Keratinocyte (primary cell): ENCODE data around the gene AUP1. TPM values are rescaled to one million over a fixed set of nuclear protein-coding genes. Genes with fewer than 3 reads are reported as not detected.
"Not testable (repeated sequence)": the region's sequence is repeated elsewhere in the genome, so short reads cannot be mapped to it uniquely, and the experiment has no call there.

Experiments used
- DNase-seq: peaks from one replicate; pipeline ENCODE4 v3.0.0-alpha.2; 2011; ENCODE audit warnings: low read depth, missing footprints, low spot score
- FAIRE-seq: peaks from 2 replicates; lab custom pipeline; 2011; peaks lifted over from hg19 to GRCh38; lab: Jason Lieb, UNC
- H2AFZ ChIP-seq: 2 replicates; pipeline ENCODE4 v1.6.0; 2012; ENCODE audit warnings: low read length, control low read depth, inconsistent platforms; ENCODE audit not compliant: control insufficient read depth
- H3K27ac ChIP-seq: 2 replicates; pipeline ENCODE4 v1.5.1; 2011; ENCODE audit warnings: low read length; ENCODE audit not compliant: control insufficient read depth, insufficient read depth
- H3K27me3 ChIP-seq: 3 replicates; pipeline ENCODE4 v1.6.0; 2011; ENCODE audit warnings: low read length; ENCODE audit not compliant: control insufficient read depth, insufficient read depth; ENCODE audit errors: extremely low read depth
- H3K36me3 ChIP-seq, 2 experiments: 2 replicates in 1 of 2; 3 replicates in 1 of 2; pipeline ENCODE4 v1.5.1; 2011; ENCODE audit warnings: low read length in 2 of 2, mild to moderate bottlenecking in 1 of 2; ENCODE audit not compliant: control insufficient read depth in 2 of 2, insufficient read depth in 2 of 2; ENCODE audit errors: extremely low read depth in 1 of 2
- H3K4me1 ChIP-seq: 3 replicates; pipeline ENCODE4 v1.5.1; 2011; ENCODE audit warnings: low read length; ENCODE audit not compliant: control insufficient read depth, insufficient read depth; ENCODE audit errors: extremely low read depth
- H3K4me2 ChIP-seq: 3 replicates; pipeline ENCODE4 v1.6.0; 2011; ENCODE audit warnings: low read depth, low read length; ENCODE audit not compliant: control insufficient read depth, insufficient read depth; ENCODE audit errors: extremely low read depth
- H3K4me3 ChIP-seq, 3 experiments: fragments of 200-600 bp in 1 of 3; sonication (generic) in 1 of 3; 2 replicates in 2 of 3; 3 replicates in 1 of 3; pipeline ENCODE4 v1.5.1; 2011 to 2016; ENCODE audit warnings: low read length in 3 of 3, mild to moderate bottlenecking in 3 of 3, control low read depth in 2 of 3, inconsistent platforms in 1 of 3, low read depth in 1 of 3, mixed read lengths in 1 of 3, mixed run types in 1 of 3, moderate library complexity in 1 of 3; ENCODE audit not compliant: control insufficient read depth in 2 of 3, insufficient read depth in 2 of 3; ENCODE audit errors: extremely low read depth in 1 of 3
- H3K79me2 ChIP-seq: 2 replicates; pipeline ENCODE4 v1.6.0; 2012; ENCODE audit warnings: low read length; ENCODE audit not compliant: control insufficient read depth, insufficient read depth
- H3K9ac ChIP-seq: 3 replicates; pipeline ENCODE4 v1.6.0; 2011; ENCODE audit warnings: low read length; ENCODE audit not compliant: control insufficient read depth, insufficient read depth; ENCODE audit errors: extremely low read depth
- H3K9me1 ChIP-seq: 3 replicates; pipeline ENCODE4 v1.6.0; 2011; ENCODE audit warnings: low read length; ENCODE audit not compliant: control insufficient read depth, insufficient read depth; ENCODE audit errors: extremely low read depth
- H3K9me3 ChIP-seq: 2 replicates; pipeline ENCODE4 v1.5.1; 2012; ENCODE audit warnings: low read depth, low read length; ENCODE audit not compliant: control insufficient read depth
- H4K20me1 ChIP-seq: 3 replicates; pipeline ENCODE4 v1.6.0; 2011; ENCODE audit warnings: low read length; ENCODE audit not compliant: control insufficient read depth, insufficient read depth; ENCODE audit errors: extremely low read depth
- EZH2 ChIP-seq: IDR thresholded peaks from one replicate; pipeline ENCODE4 v1.6.1; 2012; ENCODE audit warnings: inconsistent platforms, mild to moderate bottlenecking, low read length, moderate library complexity
- dilution Hi-C: fragments of 300-500 bp; cut with MboI; formaldehyde crosslinking; loops from one replicate; pipeline ENCODE4 v1.7.0; 2020; ENCODE audit warnings: low sequenced_read_pairs; ENCODE audit not compliant: extremely low pct_ligation_motif_present
- polyA plus RNA-seq, 5 experiments: library from polyadenylated mRNA; depleted of rRNA in 3 of 5; stranded (reverse) in 3 of 5; stranded (forward) in 1 of 5; unstranded in 1 of 5; fragments of >200 nt; gene quantifications; 1 replicate in 1 of 5; 2 replicates in 3 of 5; 3 replicates in 1 of 5; pipeline versions ENCODE4 v1.2.1 to v1.2.3, GENCODE V29; 2011 to 2012; ENCODE audit warnings: missing spikeins in 2 of 5, low read depth in 1 of 5, low replicate concordance in 1 of 5
- TF ChIP-seq, protein P1 (sequence below), 3 experiments: IDR thresholded peaks in 1 of 3; conservative IDR thresholded peaks in 1 of 3; optimal IDR thresholded peaks in 1 of 3; 2 replicates in 2 of 3; 3 replicates in 1 of 3; pipeline versions ENCODE3 to v1.5.1; 2011; ENCODE audit warnings: low read length in 3 of 3, mild to moderate bottlenecking in 3 of 3, moderate library complexity in 2 of 3, control low read depth in 1 of 3, inconsistent platforms in 1 of 3; ENCODE audit not compliant: insufficient read depth in 2 of 3; ENCODE audit errors: extremely low read depth in 1 of 3

AUP1 gene
- polyA plus RNA-seq, 1 donor (not counting 4 experiments of a cell fraction or from before 2014, with no cell fraction given), result 94.9 TPM

DNA sequence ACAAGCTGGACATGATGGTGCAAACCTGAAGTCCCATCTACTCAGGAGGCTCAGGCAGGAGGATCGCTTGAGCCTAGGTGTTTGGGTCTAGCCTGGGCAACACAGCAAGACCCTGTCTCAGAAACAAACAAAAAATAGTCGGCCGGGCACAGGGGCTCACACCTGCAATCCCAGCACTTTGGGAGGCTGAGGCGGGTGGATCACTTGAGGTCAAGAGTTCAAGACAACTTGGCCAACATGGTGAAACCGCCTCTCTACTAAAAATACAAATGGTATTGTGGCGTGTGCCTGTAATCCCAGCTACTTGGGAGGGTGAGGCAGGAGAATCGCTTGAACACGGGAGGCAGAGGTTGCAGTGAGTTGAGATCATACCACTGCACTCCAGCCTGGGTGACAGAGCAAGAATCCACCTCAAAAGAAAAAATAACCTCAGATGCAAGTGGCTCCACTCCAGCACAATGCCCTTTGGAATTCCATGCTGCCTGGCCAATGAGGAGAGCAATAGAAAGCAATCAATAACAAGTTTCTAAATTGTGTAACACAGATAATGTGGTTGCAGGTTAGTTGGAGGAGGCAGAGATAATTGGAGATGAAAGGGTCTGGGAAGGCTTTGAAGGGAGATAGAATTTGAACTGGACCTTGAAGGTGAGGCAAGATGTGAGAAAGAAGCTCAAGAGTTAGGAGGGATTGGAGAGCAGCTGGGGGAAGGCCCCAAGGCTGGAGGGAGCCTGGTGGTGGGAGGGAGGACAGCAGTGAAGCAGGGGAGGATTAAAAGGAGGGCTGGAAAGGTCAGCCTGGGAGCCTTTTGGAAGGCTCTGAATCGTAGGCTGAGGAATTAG, 40.6 kb downstream of the AUP1 start:
- H4K20me1 ChIP-seq, result no peaks in the 10 kb centered on the region
- no peak for TF ChIP-seq EZH2
- TF ChIP-seq, protein P1, sequence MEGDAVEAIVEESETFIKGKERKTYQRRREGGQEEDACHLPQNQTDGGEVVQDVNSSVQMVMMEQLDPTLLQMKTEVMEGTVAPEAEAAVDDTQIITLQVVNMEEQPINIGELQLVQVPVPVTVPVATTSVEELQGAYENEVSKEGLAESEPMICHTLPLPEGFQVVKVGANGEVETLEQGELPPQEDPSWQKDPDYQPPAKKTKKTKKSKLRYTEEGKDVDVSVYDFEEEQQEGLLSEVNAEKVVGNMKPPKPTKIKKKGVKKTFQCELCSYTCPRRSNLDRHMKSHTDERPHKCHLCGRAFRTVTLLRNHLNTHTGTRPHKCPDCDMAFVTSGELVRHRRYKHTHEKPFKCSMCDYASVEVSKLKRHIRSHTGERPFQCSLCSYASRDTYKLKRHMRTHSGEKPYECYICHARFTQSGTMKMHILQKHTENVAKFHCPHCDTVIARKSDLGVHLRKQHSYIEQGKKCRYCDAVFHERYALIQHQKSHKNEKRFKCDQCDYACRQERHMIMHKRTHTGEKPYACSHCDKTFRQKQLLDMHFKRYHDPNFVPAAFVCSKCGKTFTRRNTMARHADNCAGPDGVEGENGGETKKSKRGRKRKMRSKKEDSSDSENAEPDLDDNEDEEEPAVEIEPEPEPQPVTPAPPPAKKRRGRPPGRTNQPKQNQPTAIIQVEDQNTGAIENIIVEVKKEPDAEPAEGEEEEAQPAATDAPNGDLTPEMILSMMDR (optimal IDR thresholded peaks at IDR 0.05 in 1 of 3, IDR thresholded peaks at IDR 0.05 in 1 of 3, conservative IDR thresholded peaks at IDR 0.05 in 1 of 3; ENCODE audit: extremely low read depth in 1 of 3, insufficient read depth in 2 of 3, low read length in 3 of 3), result no peak
- no peak overlapping the region for H2AFZ ChIP-seq
- H3K9me1 ChIP-seq, result no peaks in the 10 kb centered on the region
- peaks cover 14% of the 10 kb centered on the region for H3K79me2 ChIP-seq
- H3K4me2 ChIP-seq, result peak overlapping the region; percentile 45
- FAIRE-seq (no peak), DNase-seq (no peak)
- H3K4me1 ChIP-seq, result peaks cover 10% of the 10 kb centered on the region
- no peak overlapping the region for H3K4me3 ChIP-seq
- dilution Hi-C loops, result no loop called here
- H3K36me3 ChIP-seq, result peaks cover 29 to 45% of the 10 kb centered on the region in 2 experiments
- no peak overlapping the region for H3K27ac ChIP-seq
- H3K27me3 ChIP-seq, result no peaks in the 10 kb centered on the region
- no peaks in the 10 kb centered on the region for H3K9me3 ChIP-seq
- H3K9ac ChIP-seq, result no peak overlapping the region

DNA sequence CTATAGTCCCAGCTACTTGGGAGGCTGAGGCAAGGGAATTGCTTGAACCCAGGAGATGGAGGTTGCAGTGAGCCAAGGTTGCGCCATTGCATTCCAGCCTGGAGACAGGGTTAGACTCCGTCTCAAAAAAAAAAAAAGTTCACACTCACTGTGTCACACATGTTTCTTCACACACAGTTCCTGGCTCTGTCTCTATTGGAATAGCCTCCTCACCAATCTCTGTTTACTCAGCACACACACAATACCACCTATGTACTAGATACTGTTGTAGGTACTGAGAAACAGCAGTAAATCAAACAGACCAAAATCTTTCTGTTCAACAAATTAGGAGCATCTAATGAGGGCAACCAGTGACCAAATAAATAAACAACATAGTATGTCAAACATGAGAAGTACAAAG, 43.4 kb downstream of the AUP1 start:
- Histone ChIP-seq H3K9me1 (no peaks in the 10 kb centered on the region), H3K4me2 (no peak overlapping the region), H2AFZ (no peak overlapping the region), H3K79me2 (peaks cover 33% of the 10 kb centered on the region), H3K27ac (no peak overlapping the region), H3K36me3 (peaks cover 11 to 20% of the 10 kb centered on the region in 2 experiments), H3K9me3 (no peaks in the 10 kb centered on the region), H4K20me1 (no peaks in the 10 kb centered on the region), H3K27me3 (no peaks in the 10 kb centered on the region), H3K4me1 (peaks cover 24% of the 10 kb centered on the region), H3K9ac (no peak overlapping the region), H3K4me3 (no peak overlapping the region)
- TF ChIP-seq, protein P1 (optimal IDR thresholded peaks at IDR 0.05 in 1 of 3, IDR thresholded peaks at IDR 0.05 in 1 of 3, conservative IDR thresholded peaks at IDR 0.05 in 1 of 3; ENCODE audit: extremely low read depth in 1 of 3, insufficient read depth in 2 of 3, low read length in 3 of 3), result no peak
- no peak for TF ChIP-seq EZH2
- DNase-seq, result no peak
- no peak for FAIRE-seq
- dilution Hi-C loops, result no loop called here

DNA sequence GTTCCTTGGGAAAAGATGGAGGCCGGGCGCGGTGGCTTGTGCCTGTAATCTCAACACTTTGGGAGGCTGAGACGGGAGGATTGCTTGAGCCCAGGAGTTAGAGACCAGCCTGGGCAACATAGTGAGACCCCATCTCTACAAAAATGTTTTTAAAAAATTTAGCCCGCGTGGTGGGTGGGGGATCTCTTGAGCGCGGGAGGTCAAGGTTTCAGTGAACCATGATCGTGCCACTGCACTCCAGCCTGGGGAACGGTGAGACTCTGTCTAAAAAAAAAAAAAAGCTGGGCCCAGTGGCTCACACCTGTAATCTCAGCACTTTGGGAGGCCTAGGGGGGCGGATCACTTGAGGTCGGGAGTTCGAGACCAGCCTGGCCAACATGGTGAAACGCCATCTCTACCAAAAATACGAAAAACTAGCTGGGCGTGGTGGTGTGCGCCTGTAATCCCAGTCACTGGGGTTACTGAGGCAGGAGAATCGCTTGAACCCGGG, 45.8 kb downstream of the AUP1 start:
- H4K20me1 ChIP-seq, H3K36me3 ChIP-seq, FAIRE-seq, dilution Hi-C loops, H3K9me3 ChIP-seq, H3K27me3 ChIP-seq, DNase-seq, H3K9me1 ChIP-seq: not testable (repeated sequence)
- Histone ChIP-seq H3K27ac (peak overlapping the region; percentile 82), H2AFZ (peak overlapping the region; percentile 97), H3K4me1 (peaks cover 24% of the 10 kb centered on the region), H3K79me2 (peaks cover 35% of the 10 kb centered on the region), H3K4me2 (peak overlapping the region; percentile 84), H3K4me3 (peak overlapping the region; percentile 92 to 97 (median 95)), H3K9ac (peak overlapping the region; percentile 84)
